Chondrocyte (in vitro differentiated cells): ENCODE results near the gene OR6Q1. TPM values are rescaled to one million over a fixed set of nuclear protein-coding genes. Genes with fewer than 3 reads are reported as not detected.

Source experiments
- DNase-seq: peaks from one replicate; pipeline ENCODE4 v3.0.0; 2021; ENCODE audit warnings: mixed read lengths, low spot score
- H3K27ac Mint-ChIP-seq: one replicate; pipeline ENCODE4 v1.8.0; 2021; ENCODE audit warnings: mild to moderate bottlenecking, moderate library complexity, mixed read lengths; ENCODE audit not compliant: unreplicated experiment
- H3K27me3 Mint-ChIP-seq: 2 replicates; pipeline ENCODE4 v1.8.0; 2021; ENCODE audit warnings: low read depth, mixed read lengths
- H3K36me3 Mint-ChIP-seq: 2 replicates; pipeline ENCODE4 v1.8.0; 2021; ENCODE audit warnings: low read depth, mixed read lengths
- H3K4me1 Mint-ChIP-seq: 2 replicates; pipeline ENCODE4 v1.8.0; 2021; ENCODE audit warnings: low read depth, mild to moderate bottlenecking, mixed read lengths
- H3K4me3 Mint-ChIP-seq: one replicate; pipeline ENCODE4 v1.8.0; 2021; ENCODE audit warnings: mild to moderate bottlenecking, moderate library complexity, mixed read lengths; ENCODE audit not compliant: unreplicated experiment
- H3K9me3 Mint-ChIP-seq: 2 replicates; pipeline ENCODE4 v1.8.0; 2021; ENCODE audit warnings: low read depth, mixed read lengths
- total RNA-seq: library from RNA; stranded (reverse); gene quantifications from 3 replicates; pipeline ENCODE4 v1.2.1, GENCODE V29; 2021
- TF ChIP-seq, protein P1 (sequence below): fragments of 200-600 bp; sonication (generic); IDR thresholded peaks from 2 replicates; pipeline ENCODE4 v1.5.0; 2021; ENCODE audit warnings: antibody characterized with exemption, mild to moderate bottlenecking, moderate library complexity

The OR6Q1 gene
- total RNA-seq, 1 donor from 2014 or later = not detected

DNA sequence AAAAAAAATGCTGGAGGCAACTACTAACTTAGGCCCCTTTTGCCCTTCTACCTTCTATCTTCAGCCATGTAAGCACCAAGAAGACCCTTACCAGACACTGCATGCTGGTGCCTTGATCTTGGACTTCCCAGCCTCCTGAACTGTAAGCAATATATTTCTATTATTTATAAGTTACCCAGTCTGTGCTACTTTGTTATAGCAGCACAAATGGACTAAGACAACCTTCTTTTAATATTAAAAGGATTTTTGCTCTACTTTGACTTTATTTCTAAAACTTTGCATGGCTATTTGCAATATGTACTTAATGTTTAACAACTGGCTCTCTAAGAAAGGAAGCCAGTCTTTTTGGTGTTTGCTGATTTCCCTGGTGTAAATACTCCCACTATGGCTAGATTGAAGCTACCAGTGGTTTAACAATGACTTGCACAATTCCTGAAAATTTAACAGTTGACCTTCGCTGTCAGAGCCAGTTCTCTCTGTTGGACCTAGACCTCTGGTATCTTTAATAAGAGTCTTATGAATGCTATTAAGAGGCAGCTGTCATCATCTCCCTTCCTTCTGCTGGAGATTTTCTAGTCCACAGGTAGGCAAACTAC, 25.2 kb downstream of the OR6Q1 start:
- Mint-ChIP-seq H3K9me3 (peaks cover 3% of the 10 kb centered on the region), H3K36me3 (no peaks in the 10 kb centered on the region), H3K4me1 (peaks cover 20% of the 10 kb centered on the region), H3K27me3 (no peaks in the 10 kb centered on the region), H3K27ac (no peak overlapping the region), H3K4me3 (no peak overlapping the region)
- no peak for DNase-seq
- TF ChIP-seq, protein P1, sequence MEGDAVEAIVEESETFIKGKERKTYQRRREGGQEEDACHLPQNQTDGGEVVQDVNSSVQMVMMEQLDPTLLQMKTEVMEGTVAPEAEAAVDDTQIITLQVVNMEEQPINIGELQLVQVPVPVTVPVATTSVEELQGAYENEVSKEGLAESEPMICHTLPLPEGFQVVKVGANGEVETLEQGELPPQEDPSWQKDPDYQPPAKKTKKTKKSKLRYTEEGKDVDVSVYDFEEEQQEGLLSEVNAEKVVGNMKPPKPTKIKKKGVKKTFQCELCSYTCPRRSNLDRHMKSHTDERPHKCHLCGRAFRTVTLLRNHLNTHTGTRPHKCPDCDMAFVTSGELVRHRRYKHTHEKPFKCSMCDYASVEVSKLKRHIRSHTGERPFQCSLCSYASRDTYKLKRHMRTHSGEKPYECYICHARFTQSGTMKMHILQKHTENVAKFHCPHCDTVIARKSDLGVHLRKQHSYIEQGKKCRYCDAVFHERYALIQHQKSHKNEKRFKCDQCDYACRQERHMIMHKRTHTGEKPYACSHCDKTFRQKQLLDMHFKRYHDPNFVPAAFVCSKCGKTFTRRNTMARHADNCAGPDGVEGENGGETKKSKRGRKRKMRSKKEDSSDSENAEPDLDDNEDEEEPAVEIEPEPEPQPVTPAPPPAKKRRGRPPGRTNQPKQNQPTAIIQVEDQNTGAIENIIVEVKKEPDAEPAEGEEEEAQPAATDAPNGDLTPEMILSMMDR = no peak

DNA sequence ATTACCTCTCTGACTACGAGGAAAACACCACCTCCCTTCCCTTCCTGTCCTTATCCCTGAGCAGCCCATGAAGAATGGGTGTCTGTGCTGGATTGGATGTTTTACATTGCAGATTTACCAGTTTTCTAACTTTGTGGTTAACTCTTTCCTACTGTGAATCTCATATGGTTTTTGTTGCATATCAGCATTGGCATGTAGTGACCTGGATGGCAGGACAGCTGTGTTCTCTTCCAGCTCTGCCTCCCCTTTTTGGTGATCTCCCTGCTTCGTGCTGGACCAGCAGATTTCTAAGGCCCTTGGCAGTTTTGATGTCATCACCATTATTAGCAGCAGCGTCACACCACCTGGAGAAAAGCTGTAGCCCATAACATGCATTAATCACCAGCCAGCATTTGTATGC, 26.7 kb downstream of the OR6Q1 start:
- Mint-ChIP-seq H3K4me3 (no peak overlapping the region), H3K27ac (no peak overlapping the region), H3K9me3 (peaks cover 3% of the 10 kb centered on the region), H3K27me3 (no peaks in the 10 kb centered on the region), H3K4me1 (peaks cover 22% of the 10 kb centered on the region), H3K36me3 (no peaks in the 10 kb centered on the region)
- TF ChIP-seq, protein P1 = no peak
- no peak for DNase-seq

DNA sequence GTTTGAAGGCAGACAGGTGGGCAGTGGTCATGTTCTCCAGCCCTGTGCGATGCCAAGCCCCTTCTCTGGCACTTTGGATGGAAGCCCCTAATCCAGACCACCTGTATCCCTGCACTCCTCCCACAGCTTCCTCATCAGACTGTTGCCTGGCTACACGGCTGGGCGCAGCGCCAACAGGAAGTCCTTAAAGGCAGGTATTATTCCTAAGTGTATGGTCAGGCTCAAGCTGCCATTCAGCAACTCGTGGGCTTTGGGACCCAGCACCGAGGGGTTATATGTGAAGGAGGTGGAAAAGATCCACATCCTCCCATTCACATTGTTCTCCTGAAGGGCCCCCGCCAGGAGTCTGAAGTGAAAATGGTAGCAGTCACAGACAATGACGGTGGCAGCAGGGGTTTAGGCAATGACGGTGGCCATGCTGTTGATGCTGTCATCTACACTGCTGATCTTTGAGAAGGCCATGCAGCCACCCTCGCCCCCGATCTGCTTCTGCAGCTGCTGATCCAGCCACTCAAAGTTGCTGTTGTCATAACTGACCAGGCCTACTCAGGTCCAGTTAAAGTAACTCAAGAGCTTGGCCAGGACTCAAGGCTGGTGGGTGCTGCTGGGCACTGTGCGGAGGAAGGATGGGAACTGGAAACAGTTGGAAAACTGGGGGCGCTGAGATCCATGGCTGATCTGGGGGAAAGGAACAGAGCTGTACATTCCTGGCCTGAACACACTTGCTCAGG, 27.7 kb downstream of the OR6Q1 start:
- Mint-ChIP-seq H3K4me1 (peaks cover 22% of the 10 kb centered on the region), H3K4me3 (no peak overlapping the region)
- TF ChIP-seq, protein P1 = no peak

DNA sequence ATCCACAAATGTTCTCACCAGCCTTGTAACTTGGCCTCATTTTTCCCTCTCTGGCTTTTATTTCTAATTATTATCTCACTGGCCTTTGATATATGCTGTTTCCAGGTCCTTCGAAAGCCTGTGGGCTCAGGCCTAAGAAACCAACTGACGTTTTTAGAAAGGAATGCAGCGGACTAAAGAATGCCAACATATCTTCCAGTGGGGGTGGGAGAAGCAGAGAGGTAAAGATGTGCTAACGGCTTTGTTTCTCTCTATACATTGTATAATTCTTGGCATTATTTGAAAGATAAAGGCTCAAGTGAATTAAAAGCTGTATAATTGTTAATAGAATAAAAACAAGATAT, 28.2 kb downstream of the OR6Q1 start:
- no peak for DNase-seq
- Mint-ChIP-seq H3K4me3 (no peak overlapping the region), H3K36me3 (no peaks in the 10 kb centered on the region), H3K27ac (peak overlapping the region; percentile 92), H3K9me3 (peaks cover 3% of the 10 kb centered on the region), H3K27me3 (no peaks in the 10 kb centered on the region), H3K4me1 (peaks cover 22% of the 10 kb centered on the region)
- TF ChIP-seq, protein P1 = no peak

More for the DNA sequence above, 27.7 kb downstream of the OR6Q1 start:
- no peaks in the 10 kb centered on the region for H3K36me3 Mint-ChIP-seq
- peaks cover 3% of the 10 kb centered on the region for H3K9me3 Mint-ChIP-seq
- no peaks in the 10 kb centered on the region for H3K27me3 Mint-ChIP-seq
- peak overlapping the region; percentile 92 for H3K27ac Mint-ChIP-seq
- DNase-seq = no peak

DNA sequence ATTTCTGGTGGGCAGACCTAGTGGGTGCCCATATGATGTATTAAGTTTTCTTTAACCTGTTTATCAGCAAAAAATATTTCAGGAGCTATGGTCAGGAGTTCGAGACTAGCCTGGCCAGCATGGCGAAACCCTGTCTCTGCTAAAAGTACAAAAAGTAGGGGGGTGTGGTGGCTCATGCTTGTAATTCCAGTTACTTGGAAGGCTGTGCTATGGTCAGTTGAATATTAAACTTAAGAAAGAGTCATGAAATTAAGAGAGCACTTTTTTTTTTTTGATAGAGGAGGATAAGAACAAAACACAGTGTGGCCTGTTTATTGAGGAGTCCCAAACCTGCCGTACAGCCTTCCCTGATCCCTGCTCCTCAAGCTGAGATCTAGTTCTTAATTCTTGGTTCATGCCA, 29.8 kb downstream of the OR6Q1 start:
- peaks cover 22% of the 10 kb centered on the region for H3K4me1 Mint-ChIP-seq
- no peaks in the 10 kb centered on the region for H3K36me3 Mint-ChIP-seq
- H3K27me3 Mint-ChIP-seq = peaks cover 10% of the 10 kb centered on the region
- H3K27ac Mint-ChIP-seq = no peak overlapping the region
- TF ChIP-seq, protein P1 = no peak
- no peak overlapping the region for H3K4me3 Mint-ChIP-seq
- peaks cover 3% of the 10 kb centered on the region for H3K9me3 Mint-ChIP-seq
- no peak for DNase-seq
